T-helper 2 cell treated with Interferon-gamma antibody and Interleukin-4, amounts not matched to agents 5 μg/mL and 100 μg/mL, for 36 hours (primary cell): ENCODE data around the gene HAX1.
"Not testable (repeated sequence)": the region's sequence is repeated elsewhere in the genome, so short reads cannot be mapped to it uniquely, and the experiment has no call there.

ENCODE experiments used
- DNase-seq: peaks from one replicate; pipeline ENCODE4 v3.0.0; 2021; ENCODE audit warnings: low spot score
- H3K27ac Mint-ChIP-seq: one replicate; pipeline ENCODE4 v1.8.0; 2021; ENCODE audit warnings: mild to moderate bottlenecking, mixed read lengths
- H3K27me3 Mint-ChIP-seq: one replicate; pipeline ENCODE4 v1.8.0; 2021; ENCODE audit warnings: low read depth, mixed read lengths
- H3K36me3 Mint-ChIP-seq: one replicate; pipeline ENCODE4 v1.8.0; 2021; ENCODE audit warnings: low read depth, mixed read lengths
- H3K4me1 Mint-ChIP-seq: one replicate; pipeline ENCODE4 v1.8.0; 2021; ENCODE audit warnings: low read depth, mixed read lengths
- H3K4me3 Mint-ChIP-seq: one replicate; pipeline ENCODE4 v1.8.0; 2022; ENCODE audit warnings: mild to moderate bottlenecking, moderate library complexity, mixed read lengths
- H3K9me3 Mint-ChIP-seq: one replicate; pipeline ENCODE4 v1.8.0; 2021; ENCODE audit warnings: mixed read lengths

Gene HAX1

DNA sequence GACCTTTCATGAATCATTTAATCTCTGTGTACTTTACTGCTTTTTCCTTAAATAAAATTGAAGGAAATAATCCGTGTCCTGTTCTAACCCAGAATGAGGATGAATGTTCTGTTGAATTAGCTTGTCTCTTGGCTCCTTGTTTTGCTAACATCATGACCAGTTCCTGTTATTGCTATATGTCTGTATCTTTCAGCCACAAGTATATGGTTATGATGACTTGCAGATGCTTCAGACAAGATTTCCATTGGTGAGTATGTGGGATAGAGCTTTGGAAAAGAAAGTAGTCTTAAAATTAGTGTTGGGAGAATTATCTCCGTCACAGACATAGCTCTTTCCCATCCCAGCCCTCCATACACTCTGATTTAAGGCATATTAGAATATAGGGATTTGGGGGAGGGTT is 13.6 kb upstream of the HAX1 start:
- Mint-ChIP-seq H3K4me3 (no peak overlapping the region), H3K4me1 (peaks cover 3% of the 10 kb centered on the region), H3K27ac (no peak overlapping the region), H3K27me3 (no peaks in the 10 kb centered on the region), H3K36me3 (peaks cover 80% of the 10 kb centered on the region), H3K9me3 (no peaks in the 10 kb centered on the region)
- DNase-seq = no peak

DNA sequence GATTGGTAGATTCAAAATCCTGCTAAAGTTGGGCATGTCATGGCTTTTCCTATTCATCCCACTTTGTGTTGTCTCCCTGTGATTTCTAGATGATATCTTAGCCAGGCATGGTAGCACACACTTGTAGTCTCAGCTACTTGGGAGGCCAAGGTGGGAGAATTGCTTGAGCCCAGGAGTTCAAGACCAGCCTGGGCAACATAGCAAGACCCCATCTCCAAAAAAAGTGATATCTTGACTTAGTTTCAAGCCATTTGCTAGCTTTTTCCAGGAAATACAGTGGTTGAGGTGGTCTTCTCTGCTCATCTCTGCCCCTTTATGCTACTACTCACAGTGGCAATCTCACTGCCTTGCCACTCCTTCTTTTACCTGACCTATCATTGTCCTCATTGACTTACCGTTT is 12.3 kb upstream of the HAX1 start:
- DNase-seq = no peak
- H3K9me3 Mint-ChIP-seq = no peaks in the 10 kb centered on the region
- no peaks in the 10 kb centered on the region for H3K27me3 Mint-ChIP-seq
- H3K4me1 Mint-ChIP-seq = peaks cover 11% of the 10 kb centered on the region
- no peak overlapping the region for H3K4me3 Mint-ChIP-seq
- peaks cover 75% of the 10 kb centered on the region for H3K36me3 Mint-ChIP-seq
- no peak overlapping the region for H3K27ac Mint-ChIP-seq

DNA sequence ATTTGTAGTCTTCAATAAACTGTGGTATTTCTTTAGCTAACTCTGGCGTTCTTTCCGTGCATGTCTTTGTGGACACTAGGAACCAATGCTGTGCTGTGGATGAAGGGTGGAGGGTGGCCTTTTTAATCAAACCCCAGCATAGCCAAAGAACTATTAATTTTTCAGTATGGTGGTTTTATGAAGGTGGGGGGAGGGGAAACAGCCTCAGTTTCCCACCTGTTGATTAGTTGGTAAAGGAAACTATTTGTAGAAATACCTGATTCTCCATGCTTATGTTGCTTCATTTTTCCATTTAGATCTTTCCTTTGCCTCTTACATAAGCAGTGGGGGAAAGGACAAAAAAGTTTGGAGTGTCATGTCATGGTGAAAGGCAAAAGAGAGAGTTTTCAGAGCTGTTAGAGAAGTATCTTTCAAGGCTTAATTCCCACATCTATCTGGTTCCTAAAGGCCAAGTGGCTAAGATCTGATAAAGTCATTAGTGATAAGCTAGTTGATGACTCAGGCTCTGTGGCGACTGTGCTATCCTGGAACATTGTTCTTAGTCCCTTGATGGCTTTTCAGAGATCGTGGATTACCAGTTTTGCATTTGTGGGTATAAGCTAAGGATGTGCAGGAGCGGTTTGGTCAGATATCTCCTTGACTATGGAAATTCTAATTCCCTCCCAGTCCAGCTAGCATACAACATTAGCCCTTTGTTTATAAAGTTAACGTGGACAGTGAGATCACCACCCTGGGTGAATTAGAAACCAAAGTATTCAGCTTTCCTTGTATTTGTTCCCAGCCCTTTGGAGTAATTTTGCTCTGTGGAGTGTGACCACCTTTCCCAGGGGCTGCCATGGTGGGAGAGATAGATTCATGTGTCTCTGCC is 8.7 kb upstream of the HAX1 start:
- Mint-ChIP-seq H3K27ac (no peak overlapping the region), H3K27me3 (no peaks in the 10 kb centered on the region), H3K4me3 (no peak overlapping the region), H3K4me1 (peaks cover 19% of the 10 kb centered on the region), H3K36me3 (peaks cover 53% of the 10 kb centered on the region), H3K9me3 (no peaks in the 10 kb centered on the region)
- no peak for DNase-seq

DNA sequence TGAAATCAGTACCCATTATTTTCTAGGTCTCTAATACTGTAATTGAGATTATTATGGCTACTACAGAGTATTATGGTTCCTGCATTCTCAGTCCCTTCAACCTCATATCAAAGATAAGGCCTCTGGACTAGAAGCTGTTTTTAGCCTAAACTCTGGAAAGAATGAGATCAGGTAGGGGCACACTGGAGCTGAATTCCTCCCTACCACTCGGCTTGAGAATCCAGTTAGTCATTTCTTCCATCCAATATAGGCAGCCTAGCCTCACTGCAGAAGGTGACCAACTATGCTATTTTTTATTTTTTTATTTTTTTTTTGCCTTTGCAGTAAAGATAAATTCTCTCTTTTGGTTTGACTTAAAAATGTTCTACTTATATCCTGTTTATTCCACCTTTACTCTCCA is 8.0 kb upstream of the HAX1 start:
- peak overlapping the region; percentile 50 for H3K27ac Mint-ChIP-seq
- H3K4me1 Mint-ChIP-seq = peaks cover 19% of the 10 kb centered on the region
- H3K36me3 Mint-ChIP-seq = peaks cover 56% of the 10 kb centered on the region
- no peak overlapping the region for H3K4me3 Mint-ChIP-seq
- DNase-seq = no peak
- no peaks in the 10 kb centered on the region for H3K9me3 Mint-ChIP-seq
- no peaks in the 10 kb centered on the region for H3K27me3 Mint-ChIP-seq

DNA sequence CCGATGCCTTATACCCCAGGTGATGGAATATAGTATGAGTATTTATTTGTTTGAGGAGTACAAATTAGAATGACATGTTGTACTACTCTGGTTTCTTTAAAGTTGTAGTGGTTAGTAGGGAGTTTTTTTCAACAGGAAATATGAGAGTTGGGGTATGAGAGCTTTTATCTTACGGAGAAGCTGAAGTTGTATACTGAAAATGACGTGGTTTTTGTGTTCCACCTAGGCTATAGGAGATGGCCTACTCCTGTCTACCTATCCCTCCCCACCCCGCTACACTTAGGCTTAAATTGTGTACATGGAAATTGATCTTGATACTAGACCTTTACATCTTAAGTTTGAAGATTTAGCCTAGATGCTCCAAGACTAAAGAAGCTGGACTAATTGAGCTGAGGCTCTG is 6.8 kb upstream of the HAX1 start:
- Mint-ChIP-seq H3K27me3 (no peaks in the 10 kb centered on the region), H3K4me3 (no peak overlapping the region), H3K36me3 (peaks cover 50% of the 10 kb centered on the region), H3K4me1 (peaks cover 19% of the 10 kb centered on the region), H3K9me3 (no peaks in the 10 kb centered on the region), H3K27ac (peak overlapping the region; percentile 70)
- DNase-seq = no peak

DNA sequence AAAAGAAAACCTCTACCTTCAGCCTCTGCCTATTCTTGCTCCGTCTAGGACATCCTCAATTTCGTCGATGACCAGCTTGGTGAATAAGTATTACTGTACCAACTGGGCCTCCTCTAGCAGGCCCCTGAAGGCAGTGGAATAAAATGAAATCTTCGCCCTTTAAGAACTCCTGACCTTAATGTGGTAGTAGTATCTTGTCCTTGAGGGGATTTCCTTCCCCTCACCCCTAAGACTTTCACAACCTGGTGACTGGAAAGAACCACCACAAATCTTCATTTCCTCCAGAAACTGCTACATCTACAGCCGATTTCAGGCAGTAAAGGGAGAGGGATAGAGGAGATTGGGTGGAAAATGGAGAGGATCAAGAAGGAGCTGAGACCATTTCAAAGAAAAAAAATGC is 1.6 kb upstream of the HAX1 start:
- peaks cover 44% of the 10 kb centered on the region for H3K36me3 Mint-ChIP-seq
- DNase-seq = no peak
- H3K4me3 Mint-ChIP-seq = peak overlapping the region; percentile 38
- peak overlapping the region; percentile 86 for H3K27ac Mint-ChIP-seq
- no peaks in the 10 kb centered on the region for H3K27me3 Mint-ChIP-seq
- no peaks in the 10 kb centered on the region for H3K9me3 Mint-ChIP-seq
- H3K4me1 Mint-ChIP-seq = peaks cover 26% of the 10 kb centered on the region

DNA sequence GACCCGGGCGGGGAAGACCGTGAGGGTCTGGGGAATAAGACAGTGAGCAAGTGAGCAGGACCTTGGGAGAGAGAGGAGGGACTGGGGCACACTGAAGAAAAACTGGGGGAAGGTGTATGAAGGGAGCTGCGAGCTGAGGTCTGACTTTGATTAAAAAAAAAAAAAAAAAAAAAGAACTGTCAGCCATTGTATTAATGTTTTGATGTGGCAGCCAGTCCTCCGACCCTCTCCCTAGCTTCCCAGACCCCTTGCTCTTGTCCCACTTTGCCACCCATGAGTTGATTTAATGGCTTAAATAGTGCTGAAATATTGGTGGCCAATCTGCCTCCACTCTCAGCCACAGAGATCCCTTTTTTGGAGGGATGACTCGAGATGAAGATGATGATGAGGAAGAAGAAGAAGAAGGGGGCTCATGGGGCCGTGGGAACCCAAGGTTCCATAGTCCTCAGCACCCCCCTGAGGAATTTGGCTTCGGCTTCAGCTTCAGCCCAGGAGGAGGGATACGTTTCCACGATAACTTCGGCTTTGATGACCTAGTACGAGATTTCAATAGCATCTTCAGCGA is 652 bp downstream of the HAX1 start:
- H3K4me1 Mint-ChIP-seq = peaks cover 23% of the 10 kb centered on the region
- peak overlapping the region; percentile 99 for H3K4me3 Mint-ChIP-seq
- peak overlapping the region; percentile 96 for H3K27ac Mint-ChIP-seq
- no peak for DNase-seq
- peaks cover 41% of the 10 kb centered on the region for H3K36me3 Mint-ChIP-seq
- H3K27me3 Mint-ChIP-seq = no peaks in the 10 kb centered on the region
- H3K9me3 Mint-ChIP-seq = no peaks in the 10 kb centered on the region

DNA sequence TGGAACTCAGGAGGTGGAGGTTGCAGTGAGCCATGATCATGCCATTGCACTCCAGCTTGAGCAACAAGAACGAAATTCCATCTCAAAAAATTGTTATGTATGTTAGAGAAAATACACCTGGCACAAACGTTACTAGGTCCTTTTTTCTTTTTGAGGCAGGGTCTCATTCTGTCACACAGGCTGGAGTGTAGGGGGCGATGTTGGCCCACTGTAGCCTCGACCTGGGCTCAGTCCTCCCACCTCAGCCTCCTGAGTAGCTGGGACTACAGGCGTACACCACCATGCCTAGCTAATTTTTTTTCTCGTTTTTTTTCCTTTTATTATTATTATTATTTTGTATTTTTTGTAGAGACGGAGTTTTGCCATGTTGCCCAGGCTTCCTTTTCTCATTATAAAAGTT is 4.4 kb downstream of the HAX1 start:
- Mint-ChIP-seq H3K4me1 (peaks cover 16% of the 10 kb centered on the region), H3K27me3 (no peaks in the 10 kb centered on the region), H3K36me3 (peaks cover 24% of the 10 kb centered on the region), H3K4me3 (no peak overlapping the region), H3K9me3 (no peaks in the 10 kb centered on the region), H3K27ac (no peak overlapping the region)
- DNase-seq = no peak

DNA sequence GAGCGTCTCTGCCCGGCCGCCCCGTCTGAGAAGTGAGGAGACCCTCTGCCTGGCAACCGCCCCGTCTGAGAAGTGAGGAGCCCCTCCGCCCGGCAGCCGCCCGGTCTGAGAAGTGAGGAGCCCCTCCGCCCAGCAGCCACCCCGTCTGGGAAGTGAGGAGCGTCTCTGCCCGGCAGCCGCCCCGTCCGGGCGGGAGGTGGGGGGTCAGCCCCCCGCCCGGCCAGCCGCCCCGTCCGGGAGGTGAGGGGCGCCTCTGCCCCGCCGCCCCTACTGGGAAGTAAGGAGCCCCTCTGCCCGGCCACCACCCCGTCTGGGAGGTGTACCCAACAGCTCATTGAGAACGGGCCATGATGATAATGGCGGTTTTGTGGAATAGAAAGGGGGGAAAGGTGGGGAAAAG is 15.2 kb downstream of the HAX1 start:
- not testable (repeated sequence) for H3K27ac Mint-ChIP-seq, H3K4me3 Mint-ChIP-seq, H3K36me3 Mint-ChIP-seq

DNA sequence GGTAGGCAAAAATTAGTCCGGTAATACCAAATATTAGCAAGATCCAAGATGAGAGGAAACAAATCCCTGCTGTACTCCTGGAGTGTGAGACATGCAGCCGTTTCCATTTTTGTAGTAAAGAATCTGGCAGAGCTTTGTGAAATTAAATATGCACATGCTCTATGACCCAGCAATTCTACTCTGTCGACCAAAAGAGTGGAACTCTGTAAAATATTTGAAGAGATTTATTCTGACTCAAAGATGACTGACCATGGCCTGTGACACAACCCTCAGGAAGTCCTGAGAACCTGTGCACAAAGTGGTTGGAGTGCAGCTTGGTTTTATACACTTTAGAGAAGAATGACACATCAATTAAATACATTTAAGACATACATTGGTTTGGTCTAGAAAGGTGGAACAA is 16.2 kb downstream of the HAX1 start:
- Mint-ChIP-seq H3K4me1 (no peaks in the 10 kb centered on the region), H3K4me3 (no peak overlapping the region), H3K27me3 (peaks cover 12% of the 10 kb centered on the region), H3K27ac (no peak overlapping the region), H3K36me3 (peaks cover 2% of the 10 kb centered on the region), H3K9me3 (peaks cover 10% of the 10 kb centered on the region)
- no peak for DNase-seq

More for the DNA sequence above, 15.2 kb downstream of the HAX1 start:
- not testable (repeated sequence) for H3K4me1 Mint-ChIP-seq, H3K9me3 Mint-ChIP-seq, DNase-seq
- H3K27me3 Mint-ChIP-seq = peaks cover 10% of the 10 kb centered on the region

DNA sequence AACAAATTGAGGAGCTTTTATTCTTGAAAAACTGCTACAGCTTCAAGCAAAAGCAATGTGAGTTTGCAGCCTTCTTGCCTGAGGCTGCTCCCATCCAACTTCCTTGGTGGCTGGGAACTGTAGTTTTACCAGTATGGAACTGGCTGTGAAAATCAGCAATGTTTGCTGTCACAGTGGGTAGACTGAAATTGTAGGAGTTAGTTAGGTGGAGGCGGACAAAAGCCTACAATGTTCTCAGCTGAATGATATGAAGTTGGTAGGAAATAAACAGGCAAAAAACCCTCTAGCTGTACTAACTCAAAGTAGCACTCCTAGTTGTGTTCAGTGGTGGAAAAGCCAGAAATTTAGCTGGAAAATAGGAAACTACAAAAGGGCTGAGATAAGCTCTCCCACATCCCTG is 18.5 kb downstream of the HAX1 start:
- Mint-ChIP-seq H3K9me3 (peaks cover 21% of the 10 kb centered on the region), H3K4me3 (no peak overlapping the region), H3K27ac (no peak overlapping the region), H3K36me3 (peaks cover 8% of the 10 kb centered on the region), H3K4me1 (no peaks in the 10 kb centered on the region), H3K27me3 (peaks cover 12% of the 10 kb centered on the region)
- DNase-seq = no peak

DNA sequence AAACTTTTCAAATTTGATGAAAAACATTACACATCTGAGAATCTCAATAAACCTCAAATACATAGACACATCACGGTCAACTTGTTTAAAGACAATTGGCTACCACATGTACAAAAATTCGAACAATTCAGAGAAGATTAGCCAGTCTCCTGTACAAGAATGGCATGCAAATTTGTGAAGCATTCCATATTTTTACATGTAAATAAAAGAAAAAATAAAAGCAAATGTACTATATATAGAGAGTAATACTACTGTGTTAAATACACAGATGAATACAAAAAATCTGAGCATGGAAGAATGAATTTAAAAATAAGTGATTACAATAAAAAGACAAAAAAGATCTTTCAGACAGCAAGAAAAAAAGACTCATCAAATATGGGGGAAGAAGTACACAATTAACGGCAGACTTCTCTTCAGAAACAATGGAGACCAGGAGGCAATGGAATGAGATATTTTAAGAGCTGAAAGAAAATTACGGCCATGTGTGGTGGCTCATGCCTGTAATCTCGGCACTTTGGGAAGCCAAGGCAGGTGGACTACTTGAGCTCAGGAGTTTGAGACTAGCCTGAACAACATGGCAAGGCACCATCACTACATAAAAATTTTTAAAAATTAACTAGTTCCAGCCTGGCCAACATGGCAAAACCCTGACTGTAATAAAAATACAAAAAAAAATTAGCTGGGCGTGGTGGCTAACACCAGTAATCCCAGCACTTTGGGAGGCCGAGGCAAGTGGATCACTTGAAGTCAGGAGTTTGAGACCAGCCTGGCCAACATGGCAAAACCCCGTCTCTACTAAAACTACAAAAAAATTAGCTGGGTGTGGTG is 23.2 kb downstream of the HAX1 start:
- no peak overlapping the region for H3K27ac Mint-ChIP-seq
- peaks cover 28% of the 10 kb centered on the region for H3K9me3 Mint-ChIP-seq
- DNase-seq = no peak
- H3K27me3 Mint-ChIP-seq = peaks cover 9% of the 10 kb centered on the region
- no peak overlapping the region for H3K4me3 Mint-ChIP-seq
- H3K36me3 Mint-ChIP-seq = peaks cover 8% of the 10 kb centered on the region
- no peaks in the 10 kb centered on the region for H3K4me1 Mint-ChIP-seq

DNA sequence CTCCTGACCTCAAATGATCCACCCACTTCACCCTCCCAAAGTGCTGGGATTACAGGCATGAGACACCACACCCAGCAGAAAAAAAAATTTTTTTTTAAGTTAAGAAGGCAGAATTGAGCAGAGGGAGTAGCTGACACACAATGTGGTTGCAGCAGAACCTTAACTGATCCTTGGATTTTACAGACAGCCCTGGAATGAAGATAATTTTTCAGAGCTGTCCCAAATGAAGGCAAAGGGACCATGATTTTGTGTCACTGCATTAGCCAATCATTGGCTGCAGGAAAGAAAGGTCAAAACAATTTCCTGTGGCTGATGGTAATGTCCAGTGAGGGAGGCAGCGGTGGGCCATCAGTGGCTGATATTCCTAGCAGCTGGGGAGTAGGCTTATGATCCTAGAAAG is 29.2 kb downstream of the HAX1 start:
- no peak overlapping the region for H3K4me3 Mint-ChIP-seq

DNA sequence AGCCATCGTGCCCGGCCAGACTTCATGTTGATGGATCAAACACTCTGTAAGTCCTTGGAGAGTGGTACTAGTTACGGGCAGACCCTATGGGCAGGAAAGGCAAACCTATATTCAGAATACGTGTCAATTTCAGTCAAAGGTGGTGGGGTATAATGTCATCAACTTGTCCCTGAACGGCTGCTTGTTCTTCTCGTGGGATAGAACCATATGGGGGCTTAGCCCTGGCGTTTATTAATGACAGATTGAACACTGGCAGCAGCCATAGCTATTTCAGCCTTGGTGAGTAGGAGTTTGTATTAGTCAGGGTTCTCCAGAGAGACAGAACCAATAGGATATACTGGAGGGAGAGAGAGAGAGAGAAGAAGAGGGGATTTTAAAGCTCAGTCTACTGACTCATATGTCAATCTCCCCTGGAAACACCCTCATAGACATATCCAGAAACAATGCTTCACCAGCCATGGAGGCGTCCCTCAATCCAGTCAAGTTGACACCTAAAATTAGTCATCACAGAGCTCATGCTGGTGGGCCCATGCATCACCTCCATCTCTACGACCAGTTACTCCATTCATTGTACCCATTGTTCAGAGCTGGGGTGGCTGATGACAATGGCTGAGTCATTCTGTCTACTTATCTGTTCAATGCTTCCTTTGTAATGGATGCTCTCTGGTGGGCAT is 32.4 kb downstream of the HAX1 start:
- Mint-ChIP-seq H3K4me1 (peaks cover 13% of the 10 kb centered on the region), H3K27me3 (no peaks in the 10 kb centered on the region), H3K27ac (no peak overlapping the region), H3K36me3 (no peaks in the 10 kb centered on the region), H3K9me3 (no peaks in the 10 kb centered on the region), H3K4me3 (no peak overlapping the region)
- peak; percentile 59 for DNase-seq

More for the DNA sequence above, 29.2 kb downstream of the HAX1 start:
- Mint-ChIP-seq H3K4me1 (peaks cover 1% of the 10 kb centered on the region), H3K36me3 (no peaks in the 10 kb centered on the region), H3K9me3 (peaks cover 8% of the 10 kb centered on the region), H3K27me3 (no peaks in the 10 kb centered on the region), H3K27ac (no peak overlapping the region)
- DNase-seq = no peak
